Esophagus squamous epithelium (tissue), 5 donors: ENCODE data around the gene OSBPL5. TPM values are rescaled to one million over a fixed set of nuclear protein-coding genes. Genes with fewer than 3 reads are reported as not detected.

Source experiments
- DNase-seq: peaks from one replicate; lab custom pipeline; 2025; lab: John Stamatoyannopoulos, UW
- H3K27ac ChIP-seq, 4 donors: fragments of 200-600 bp; sonication (generic); one replicate each; pipeline ENCODE4 v1.5.1; 2016 to 2019; ENCODE audit warnings: mild to moderate bottlenecking in 1 of 4
- H3K27me3 ChIP-seq, 4 donors: fragments of 200-600 bp; sonication (generic); 1 replicate in 3 of 4; 2 replicates in 1 of 4; pipeline versions ENCODE4 v1.5.1 to v1.6.0; 2017 to 2021; ENCODE audit warnings: antibody characterized with exemption in 1 of 4
- H3K36me3 ChIP-seq, 3 donors: fragments of 200-600 bp; sonication (generic); one replicate each; pipeline ENCODE4 v1.5.1; 2016 to 2019
- H3K4me1 ChIP-seq, 3 donors: fragments of 200-600 bp; sonication (generic); one replicate each; pipeline ENCODE4 v1.5.1; 2017 to 2019
- H3K4me3 ChIP-seq, 4 donors: fragments of 200-600 bp; sonication (generic); 1 replicate in 3 of 4; 2 replicates in 1 of 4; pipeline ENCODE4 v1.5.1; 2016 to 2019; ENCODE audit warnings: mild to moderate bottlenecking in 2 of 4, moderate library complexity in 1 of 4
- H3K9me3 ChIP-seq, 3 donors: fragments of 200-600 bp; sonication (generic); one replicate each; pipeline ENCODE4 v1.5.1; 2016 to 2019
- POLR2A ChIP-seq, 4 donors: fragments of 450-650 bp; IDR thresholded peaks; one replicate each; pipeline ENCODE4 v1.6.1; 2017; ENCODE audit warnings: antibody characterized with exemption in 4 of 4, mild to moderate bottlenecking in 4 of 4, moderate library complexity in 3 of 4
- WGBS, 2 donors: methylation state at CpG; one replicate each; pipeline ENCODE4 v1.1.5; 2018; 5-methylcytosine and 5-hydroxymethylcytosine counted together
- intact Hi-C: fragments of 100-400 bp; cut with DNase I; formaldehyde crosslinking; loops from one replicate; pipeline ENCODE4 v1.15.0; 2022
- total RNA-seq, 4 donors: library from RNA; depleted of rRNA; stranded (reverse); fragments of >200 nt; gene quantifications; one replicate each; pipeline ENCODE4 v1.1.0, GENCODE V29; 2016
- TF ChIP-seq, protein P1 (sequence below), 6 experiments: fragments of 450-650 bp in 4 of 6; fragments of 200-600 bp in 2 of 6; sonication (generic) in 2 of 6; IDR thresholded peaks; one replicate each; pipeline ENCODE4 v1.5.1; 2016 to 2019; ENCODE audit warnings: antibody characterized with exemption in 6 of 6, mild to moderate bottlenecking in 4 of 6, moderate library complexity in 4 of 6
- donor health status: DM: yes; HTN: yes; CAD: no.

Gene OSBPL5
- total RNA-seq, 4 donors from 2014 or later: 11.9 to 30.9 (median 17.9) TPM

DNA sequence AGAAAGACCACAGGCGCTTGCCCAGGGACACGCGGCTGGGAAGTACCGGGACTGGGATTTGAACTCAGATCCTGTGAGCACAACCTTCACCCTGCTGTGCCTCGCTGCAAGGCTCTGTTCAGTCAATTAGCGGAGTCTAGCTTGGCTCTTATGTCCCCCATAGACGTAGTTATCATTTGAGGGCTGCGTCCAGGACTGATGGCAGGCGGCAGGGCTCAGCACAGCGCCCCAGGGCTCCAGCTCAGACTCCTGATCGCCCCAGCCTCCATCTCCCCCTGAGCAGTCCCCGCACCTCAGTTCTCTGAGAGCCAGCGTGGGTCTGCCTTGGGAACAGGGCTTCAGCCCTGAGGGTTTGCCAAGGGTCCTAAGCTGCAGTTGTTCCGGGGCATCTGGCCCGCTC, 33.7 kb upstream of the OSBPL5 start:
- TF ChIP-seq, protein P1, sequence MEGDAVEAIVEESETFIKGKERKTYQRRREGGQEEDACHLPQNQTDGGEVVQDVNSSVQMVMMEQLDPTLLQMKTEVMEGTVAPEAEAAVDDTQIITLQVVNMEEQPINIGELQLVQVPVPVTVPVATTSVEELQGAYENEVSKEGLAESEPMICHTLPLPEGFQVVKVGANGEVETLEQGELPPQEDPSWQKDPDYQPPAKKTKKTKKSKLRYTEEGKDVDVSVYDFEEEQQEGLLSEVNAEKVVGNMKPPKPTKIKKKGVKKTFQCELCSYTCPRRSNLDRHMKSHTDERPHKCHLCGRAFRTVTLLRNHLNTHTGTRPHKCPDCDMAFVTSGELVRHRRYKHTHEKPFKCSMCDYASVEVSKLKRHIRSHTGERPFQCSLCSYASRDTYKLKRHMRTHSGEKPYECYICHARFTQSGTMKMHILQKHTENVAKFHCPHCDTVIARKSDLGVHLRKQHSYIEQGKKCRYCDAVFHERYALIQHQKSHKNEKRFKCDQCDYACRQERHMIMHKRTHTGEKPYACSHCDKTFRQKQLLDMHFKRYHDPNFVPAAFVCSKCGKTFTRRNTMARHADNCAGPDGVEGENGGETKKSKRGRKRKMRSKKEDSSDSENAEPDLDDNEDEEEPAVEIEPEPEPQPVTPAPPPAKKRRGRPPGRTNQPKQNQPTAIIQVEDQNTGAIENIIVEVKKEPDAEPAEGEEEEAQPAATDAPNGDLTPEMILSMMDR (IDR thresholded peaks at IDR 0.05): no peak
- TF ChIP-seq POLR2A (IDR thresholded peaks at IDR 0.05): no peak
- Histone ChIP-seq H3K4me1 (peaks cover 0 to 17% (median 8%) of the 10 kb centered on the region in 3 donors), H3K36me3 (no peaks in the 10 kb centered on the region), H3K4me3 (no peak overlapping the region), H3K9me3 (no peaks in the 10 kb centered on the region), H3K27me3 (peaks cover 7 to 90% (median 14%) of the 10 kb centered on the region in 4 donors), H3K27ac (no peak overlapping the region)
- no peak for DNase-seq
- intact Hi-C loops: no loop called here
- 75 to 80% methylated on average over 4 to 7 of the region's 15 CpGs for WGBS, 2 donors

DNA sequence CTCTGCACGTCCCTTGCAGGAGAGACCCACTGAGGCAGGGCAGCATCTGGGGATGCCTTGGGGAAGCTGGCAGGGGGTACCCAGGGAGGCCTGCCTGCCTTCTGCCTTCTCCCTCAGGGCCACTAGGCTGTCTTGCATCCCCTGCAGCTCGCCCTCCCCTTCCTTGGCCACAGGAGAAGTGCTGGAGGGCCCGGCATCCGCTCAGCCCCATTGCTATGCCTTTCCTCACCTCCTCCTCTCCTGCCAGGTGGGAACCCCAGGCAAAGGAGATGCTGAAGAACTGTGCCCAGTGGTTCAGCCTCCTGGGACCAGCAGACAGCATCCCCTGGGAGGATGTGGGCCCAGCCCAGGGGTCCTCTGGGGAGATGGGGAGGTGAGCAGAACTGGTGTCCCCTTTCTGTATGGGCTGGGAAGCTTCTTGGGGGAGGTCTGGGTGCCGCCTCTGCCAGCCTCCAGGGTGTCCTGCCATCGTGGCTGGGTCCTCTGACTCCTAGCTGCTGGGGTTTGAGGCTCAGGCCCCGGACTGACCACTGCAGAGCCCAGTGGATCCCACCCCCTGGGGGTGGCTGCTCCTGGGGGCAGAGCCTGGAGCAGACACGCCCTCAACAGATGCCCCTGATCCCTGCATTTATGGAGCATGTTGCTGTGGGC, 32.9 kb upstream of the OSBPL5 start:
- intact Hi-C loops: no loop called here
- Histone ChIP-seq H3K27me3 (peaks cover 2 to 89% (median 8%) of the 10 kb centered on the region in 4 donors), H3K4me1 (peaks cover 0 to 9% (median 1%) of the 10 kb centered on the region in 3 donors), H3K27ac (no peak overlapping the region), H3K9me3 (no peaks in the 10 kb centered on the region), H3K4me3 (no peak overlapping the region), H3K36me3 (no peaks in the 10 kb centered on the region)
- no peak for DNase-seq
- WGBS, 2 donors: 78% methylated on average over 3 of the region's 8 CpGs; no CpG with 5 or more reads in 1 of the 2 donors
- TF ChIP-seq, protein P1 (IDR thresholded peaks at IDR 0.05): no peak
- TF ChIP-seq POLR2A (IDR thresholded peaks at IDR 0.05): no peak

DNA sequence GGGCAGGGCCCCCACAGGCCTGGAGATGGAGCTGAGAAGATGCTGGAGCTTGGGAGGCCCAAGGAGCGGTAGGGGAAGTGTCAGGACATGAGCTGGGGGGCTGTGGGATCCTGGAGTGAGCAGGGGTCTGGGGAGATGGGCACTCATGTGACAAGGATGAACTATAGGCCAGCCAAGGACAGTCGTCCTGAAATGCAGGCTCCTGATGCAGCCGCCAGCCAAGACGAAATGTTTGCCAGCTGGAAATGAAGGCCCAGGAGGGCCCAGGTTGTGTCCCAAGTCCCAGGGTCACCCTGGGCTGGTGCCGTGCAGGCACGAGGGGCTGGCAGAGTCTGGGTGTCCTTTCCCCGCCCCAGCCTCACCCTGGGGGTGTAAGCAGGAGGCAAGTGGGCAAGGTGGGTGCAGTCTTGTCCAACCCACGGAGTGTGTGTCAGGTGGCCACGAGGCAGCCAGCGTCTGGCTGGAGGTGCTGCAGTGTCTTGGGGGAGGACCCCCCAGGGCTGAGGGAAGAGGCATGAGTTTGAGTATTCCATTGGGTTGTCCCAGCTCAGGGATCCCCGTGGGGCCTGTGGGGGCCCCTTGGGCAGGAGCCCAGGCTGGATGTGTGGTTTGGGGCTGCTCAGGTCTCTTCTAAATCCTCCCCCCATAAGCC, 32.1 kb upstream of the OSBPL5 start:
- TF ChIP-seq, protein P1 (IDR thresholded peaks at IDR 0.05): no peak
- no peak for TF ChIP-seq POLR2A (IDR thresholded peaks at IDR 0.05)
- Histone ChIP-seq H3K9me3 (no peaks in the 10 kb centered on the region), H3K36me3 (no peaks in the 10 kb centered on the region), H3K27me3 (peaks cover 0 to 89% (median 3%) of the 10 kb centered on the region in 4 donors), H3K4me3 (no peak overlapping the region), H3K27ac (no peak overlapping the region), H3K4me1 (peaks cover 0 to 6% (median 0%) of the 10 kb centered on the region in 3 donors)
- WGBS, 2 donors: 61 to 73% methylated on average over 3 to 5 of the region's 11 CpGs
- intact Hi-C loops: no loop called here
- no peak for DNase-seq

DNA sequence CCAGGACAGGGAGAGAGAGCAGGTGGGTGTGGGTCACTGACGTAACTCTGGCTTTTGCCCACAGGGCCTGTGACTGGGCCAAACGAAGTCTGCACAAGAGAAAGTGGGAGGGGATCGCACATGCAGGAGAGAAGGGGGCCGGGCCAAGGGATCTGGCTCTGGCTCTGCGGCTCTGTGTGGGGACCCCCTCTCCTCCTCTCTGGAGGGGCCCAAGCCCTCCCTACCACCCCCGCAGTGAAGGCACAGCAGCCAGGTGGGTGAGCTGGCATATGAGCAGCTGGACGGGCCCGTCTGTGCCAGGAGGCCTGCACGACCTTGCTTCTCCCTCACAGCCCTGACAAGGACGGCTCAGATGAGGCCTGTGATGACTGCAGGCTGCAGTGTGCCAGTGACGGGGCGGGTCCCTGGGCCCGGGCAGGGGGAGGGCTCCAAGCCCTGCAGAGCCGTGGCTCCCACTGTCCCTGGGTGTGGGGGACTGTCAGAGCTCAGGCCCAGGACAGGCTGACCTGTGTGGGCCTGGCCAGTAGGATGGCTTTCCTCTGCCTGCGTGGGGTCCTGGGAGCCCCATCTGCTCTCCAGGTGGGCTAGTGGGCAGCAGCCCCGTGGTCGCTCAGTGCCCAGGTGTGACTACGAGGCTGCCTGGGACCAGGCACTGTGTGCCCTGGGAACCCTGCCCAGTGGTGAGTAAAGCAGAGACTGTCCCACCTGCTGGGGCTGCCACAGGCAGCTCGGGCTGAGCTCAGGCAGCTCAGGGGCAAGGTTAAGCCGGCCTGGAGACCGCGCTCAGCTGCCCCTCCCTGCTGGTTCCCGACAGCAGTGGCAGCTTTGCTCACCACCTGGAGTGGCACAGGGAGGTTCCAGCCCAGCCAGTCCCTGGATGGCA, 31.3 kb upstream of the OSBPL5 start:
- H3K9me3 ChIP-seq: no peaks in the 10 kb centered on the region
- H3K4me3 ChIP-seq: no peak overlapping the region
- H3K27me3 ChIP-seq: peaks cover 0 to 83% (median 0%) of the 10 kb centered on the region in 4 donors
- no peak for DNase-seq
- WGBS, 2 donors: 51 to 57% methylated on average over 4 to 11 of the region's 23 CpGs
- intact Hi-C loops: no loop called here
- no peaks in the 10 kb centered on the region for H3K36me3 ChIP-seq
- H3K4me1 ChIP-seq: peaks cover 0 to 6% (median 0%) of the 10 kb centered on the region in 3 donors
- no peak overlapping the region for H3K27ac ChIP-seq
- TF ChIP-seq POLR2A (IDR thresholded peaks at IDR 0.05): no peak
- TF ChIP-seq, protein P1 (IDR thresholded peaks at IDR 0.05): no peak
